Activated naive CD8-positive, alpha-beta T cell treated with anti-CD3 and anti-CD28 coated beads, Interleukin-2, amount 50 U/mL, for 24 hours (primary cell): ENCODE measurements around the gene NUTF2.

ENCODE experiments used
- ATAC-seq: fragments of 150-1000 bp; cut with Tn5 transposase; one replicate; pipeline ENCODE4 v1.10.0; 2021
- DNase-seq: peaks from one replicate; pipeline ENCODE4 v3.0.0; 2021
- H3K27ac Mint-ChIP-seq: one replicate; pipeline ENCODE4 v1.8.0; 2021; ENCODE audit warnings: mild to moderate bottlenecking, mixed read lengths
- H3K27me3 Mint-ChIP-seq: one replicate; pipeline ENCODE4 v1.8.0; 2021; ENCODE audit warnings: mixed read lengths
- H3K36me3 Mint-ChIP-seq: one replicate; pipeline ENCODE4 v1.8.0; 2021; ENCODE audit warnings: low read depth, mixed read lengths
- H3K4me1 Mint-ChIP-seq: one replicate; pipeline ENCODE4 v1.8.0; 2021; ENCODE audit warnings: mixed read lengths
- H3K4me3 Mint-ChIP-seq: one replicate; pipeline ENCODE4 v1.8.0; 2021; ENCODE audit warnings: mild to moderate bottlenecking, moderate library complexity, mixed read lengths
- H3K9me3 Mint-ChIP-seq: one replicate; pipeline ENCODE4 v1.8.0; 2021; ENCODE audit warnings: mixed read lengths

The NUTF2 gene

GRCh38 chr16:67846320-67847063, at the start of gene NUTF2:
Gene NUTF2 (plus strand): TSS chr16:67846933. CDS start chr16:67865131, 18,198 bp downstream.
- Mint-ChIP-seq H3K27ac (peak within 1 kb of the TSS; percentile 96), H3K27me3 (no peaks in the 10 kb centered on the region), H3K4me1 (peaks cover 62% of the 10 kb centered on the region), H3K4me3 (peak within 1 kb of the TSS; percentile 92), H3K9me3 (no peaks in the 10 kb centered on the region), H3K36me3 (peaks cover 14% of the 10 kb centered on the region)
- DNase-seq (peak; percentile 95), ATAC-seq (peak; percentile 72)

GRCh38 chr16:67800338-67800926, 46.3 kb upstream of the NUTF2 start:
- DNase-seq (no peak), ATAC-seq (no peak)
- peaks cover 56% of the 10 kb centered on the region for H3K36me3 Mint-ChIP-seq
- no peaks in the 10 kb centered on the region for H3K27me3 Mint-ChIP-seq
- no peaks in the 10 kb centered on the region for H3K9me3 Mint-ChIP-seq
- H3K27ac Mint-ChIP-seq, result peak overlapping the region; percentile 53
- no peak overlapping the region for H3K4me3 Mint-ChIP-seq
- peaks cover 59% of the 10 kb centered on the region for H3K4me1 Mint-ChIP-seq

- Mint-ChIP-seq H3K27ac (no peak overlapping the region), H3K9me3 (no peaks in the 10 kb centered on the region), H3K27me3 (no peaks in the 10 kb centered on the region), H3K36me3 (peaks cover 55% of the 10 kb centered on the region), H3K4me3 (no peak overlapping the region), H3K4me1 (peaks cover 61% of the 10 kb centered on the region)
- DNase-seq, result no peak
- ATAC-seq, result no peak
These were observed 45.5 kb upstream of the NUTF2 start for GRCh38 chr16:67801241-67801640.

- H3K27ac Mint-ChIP-seq, result peak overlapping the region; percentile 59
- DNase-seq (no peak), ATAC-seq (no peak)
- no peaks in the 10 kb centered on the region for H3K27me3 Mint-ChIP-seq
- no peaks in the 10 kb centered on the region for H3K9me3 Mint-ChIP-seq
- H3K4me1 Mint-ChIP-seq, result peaks cover 61% of the 10 kb centered on the region
- H3K36me3 Mint-ChIP-seq, result peaks cover 52% of the 10 kb centered on the region
- H3K4me3 Mint-ChIP-seq, result peak overlapping the region; percentile 8
These were observed 44.9 kb upstream of the NUTF2 start for GRCh38 chr16:67801883-67802282.

GRCh38 chr16:67803894-67804293, 42.8 kb upstream of the NUTF2 start:
- Mint-ChIP-seq H3K9me3 (no peaks in the 10 kb centered on the region), H3K27me3 (no peaks in the 10 kb centered on the region), H3K4me1 (peaks cover 64% of the 10 kb centered on the region), H3K36me3 (peaks cover 47% of the 10 kb centered on the region), H3K27ac (peak overlapping the region; percentile 59), H3K4me3 (peak overlapping the region; percentile 18)
- DNase-seq (peak; percentile 30), ATAC-seq (no peak)

- Mint-ChIP-seq H3K36me3 (peaks cover 43% of the 10 kb centered on the region), H3K27ac (peak overlapping the region; percentile 73), H3K27me3 (no peaks in the 10 kb centered on the region), H3K4me1 (peaks cover 59% of the 10 kb centered on the region), H3K4me3 (peak overlapping the region; percentile 95), H3K9me3 (no peaks in the 10 kb centered on the region)
- DNase-seq (no peak), ATAC-seq (no peak)
These were observed 41.7 kb upstream of the NUTF2 start for GRCh38 chr16:67804853-67805542.

- no peaks in the 10 kb centered on the region for H3K9me3 Mint-ChIP-seq
- H3K4me1 Mint-ChIP-seq, result peaks cover 51% of the 10 kb centered on the region
- ATAC-seq (no peak), DNase-seq (peak; percentile 13)
- peak overlapping the region; percentile 95 for H3K4me3 Mint-ChIP-seq
- H3K27me3 Mint-ChIP-seq, result no peaks in the 10 kb centered on the region
- H3K36me3 Mint-ChIP-seq, result peaks cover 38% of the 10 kb centered on the region
- H3K27ac Mint-ChIP-seq, result peak overlapping the region; percentile 73
These were observed 40.9 kb upstream of the NUTF2 start for GRCh38 chr16:67805718-67806427.

- Mint-ChIP-seq H3K9me3 (no peaks in the 10 kb centered on the region), H3K27ac (peak within 1 kb of the TSS; percentile 94), H3K36me3 (peaks cover 31% of the 10 kb centered on the region), H3K4me3 (peak within 1 kb of the TSS; percentile 95), H3K27me3 (no peaks in the 10 kb centered on the region), H3K4me1 (peaks cover 43% of the 10 kb centered on the region)
- ATAC-seq, result peak; percentile 98
- peak; percentile 95 for DNase-seq
These were observed 40.1 kb upstream of the NUTF2 start, which contains the start of the genes RANBP10 and TSNAXIP1 for GRCh38 chr16:67806428-67807147. Gene RANBP10 (minus strand): TSS chr16:67806560. CDS start chr16:67806536, 24 bp downstream. Gene TSNAXIP1 (plus strand): TSS chr16:67806889. CDS start chr16:67807150, 261 bp downstream.

- DNase-seq, result no peak
- peaks cover 24% of the 10 kb centered on the region for H3K36me3 Mint-ChIP-seq
- H3K27ac Mint-ChIP-seq, result peak overlapping the region; percentile 49
- peak overlapping the region; percentile 95 for H3K4me3 Mint-ChIP-seq
- peaks cover 37% of the 10 kb centered on the region for H3K4me1 Mint-ChIP-seq
- H3K9me3 Mint-ChIP-seq, result no peaks in the 10 kb centered on the region
- no peaks in the 10 kb centered on the region for H3K27me3 Mint-ChIP-seq
- no peak for ATAC-seq
These were observed 39.5 kb upstream of the NUTF2 start for GRCh38 chr16:67807148-67807682.

GRCh38 chr16:67811899-67812298, 34.8 kb upstream of the NUTF2 start:
- ATAC-seq (no peak), DNase-seq (no peak)
- no peaks in the 10 kb centered on the region for H3K9me3 Mint-ChIP-seq
- H3K27ac Mint-ChIP-seq, result no peak overlapping the region
- H3K36me3 Mint-ChIP-seq, result no peaks in the 10 kb centered on the region
- H3K27me3 Mint-ChIP-seq, result no peaks in the 10 kb centered on the region
- H3K4me3 Mint-ChIP-seq, result no peak overlapping the region
- peaks cover 8% of the 10 kb centered on the region for H3K4me1 Mint-ChIP-seq

GRCh38 chr16:67814567-67814966, 32.2 kb upstream of the NUTF2 start:
- ATAC-seq (no peak), DNase-seq (no peak)
- Mint-ChIP-seq H3K4me1 (peaks cover 2% of the 10 kb centered on the region), H3K9me3 (no peaks in the 10 kb centered on the region), H3K27ac (no peak overlapping the region), H3K27me3 (no peaks in the 10 kb centered on the region), H3K4me3 (no peak overlapping the region), H3K36me3 (no peaks in the 10 kb centered on the region)

GRCh38 chr16:67820608-67821259, 26.0 kb upstream of the NUTF2 start:
- no peak overlapping the region for H3K27ac Mint-ChIP-seq
- H3K4me1 Mint-ChIP-seq, result peaks cover 2% of the 10 kb centered on the region
- no peak for ATAC-seq
- no peaks in the 10 kb centered on the region for H3K9me3 Mint-ChIP-seq
- H3K36me3 Mint-ChIP-seq, result no peaks in the 10 kb centered on the region
- H3K27me3 Mint-ChIP-seq, result no peaks in the 10 kb centered on the region
- no peak overlapping the region for H3K4me3 Mint-ChIP-seq
- DNase-seq, result no peak

GRCh38 chr16:67822511-67822910, 24.2 kb upstream of the NUTF2 start:
- no peaks in the 10 kb centered on the region for H3K36me3 Mint-ChIP-seq
- no peak overlapping the region for H3K27ac Mint-ChIP-seq
- no peaks in the 10 kb centered on the region for H3K27me3 Mint-ChIP-seq
- H3K9me3 Mint-ChIP-seq, result no peaks in the 10 kb centered on the region
- ATAC-seq (no peak), DNase-seq (no peak)
- no peaks in the 10 kb centered on the region for H3K4me1 Mint-ChIP-seq
- no peak overlapping the region for H3K4me3 Mint-ChIP-seq
